ENCODE data around the gene PALMD.

DNA sequence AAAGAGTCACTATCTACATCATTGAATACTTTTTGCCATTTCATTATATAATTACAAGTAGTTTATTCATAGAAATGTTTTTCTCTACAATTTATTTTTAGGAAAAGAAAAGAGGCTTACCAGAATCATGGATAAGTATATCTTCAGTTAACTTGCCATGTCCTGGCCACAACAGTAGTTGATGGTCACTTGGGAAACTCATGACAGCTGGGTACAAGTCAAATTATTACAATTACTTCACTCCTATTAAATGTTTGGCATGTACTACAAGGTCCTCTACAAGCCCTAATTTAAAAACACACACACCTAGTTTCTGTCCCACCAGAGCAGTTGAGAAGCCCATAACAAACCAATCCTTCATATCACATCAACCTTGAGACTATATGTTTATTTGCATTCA, 29.4 kb downstream of the PALMD start:
- TF ChIP-seq, protein P1, sequence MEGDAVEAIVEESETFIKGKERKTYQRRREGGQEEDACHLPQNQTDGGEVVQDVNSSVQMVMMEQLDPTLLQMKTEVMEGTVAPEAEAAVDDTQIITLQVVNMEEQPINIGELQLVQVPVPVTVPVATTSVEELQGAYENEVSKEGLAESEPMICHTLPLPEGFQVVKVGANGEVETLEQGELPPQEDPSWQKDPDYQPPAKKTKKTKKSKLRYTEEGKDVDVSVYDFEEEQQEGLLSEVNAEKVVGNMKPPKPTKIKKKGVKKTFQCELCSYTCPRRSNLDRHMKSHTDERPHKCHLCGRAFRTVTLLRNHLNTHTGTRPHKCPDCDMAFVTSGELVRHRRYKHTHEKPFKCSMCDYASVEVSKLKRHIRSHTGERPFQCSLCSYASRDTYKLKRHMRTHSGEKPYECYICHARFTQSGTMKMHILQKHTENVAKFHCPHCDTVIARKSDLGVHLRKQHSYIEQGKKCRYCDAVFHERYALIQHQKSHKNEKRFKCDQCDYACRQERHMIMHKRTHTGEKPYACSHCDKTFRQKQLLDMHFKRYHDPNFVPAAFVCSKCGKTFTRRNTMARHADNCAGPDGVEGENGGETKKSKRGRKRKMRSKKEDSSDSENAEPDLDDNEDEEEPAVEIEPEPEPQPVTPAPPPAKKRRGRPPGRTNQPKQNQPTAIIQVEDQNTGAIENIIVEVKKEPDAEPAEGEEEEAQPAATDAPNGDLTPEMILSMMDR (conservative IDR thresholded peaks at IDR 0.05 in 1 of 2, IDR thresholded peaks at IDR 0.05 in 1 of 2; ENCODE audit: extremely low read depth in 1 of 2, insufficient read depth in 1 of 2, low read depth in 1 of 2, low read length in 2 of 2), result no peak
- TF ChIP-seq EZH2 (IDR thresholded peaks at IDR 0.05; ENCODE audit: borderline replicate concordance, low read length), result no peak

Measured in mammary epithelial cell (primary cell).